C1 segment of cervical spinal cord (tissue), 14 donors: ENCODE results near the gene DSG4.

Source experiments
- DNase-seq, 14 donors: peaks; one replicate each; lab custom pipeline; 2025; lab: John Stamatoyannopoulos, UW

Gene DSG4

GRCh38 chr18:31446854-31447253 is 70.3 kb downstream of the DSG4 start:
- no peak for DNase-seq

- DNase-seq: no peak
Observed at GRCh38 chr18:31447530-31448191, 71.1 kb downstream of the DSG4 start, which contains the start of gene DSG3. DSG3 (plus strand) TSS chr18:31447741; CDS start chr18:31447878, 137 bp downstream.

- DNase-seq: no peak
Observed at GRCh38 chr18:31450409-31450808, 73.8 kb downstream of the DSG4 start.

- DNase-seq: no peak
Observed at GRCh38 chr18:31451625-31452024, 75.0 kb downstream of the DSG4 start.

- no peak for DNase-seq
Observed at GRCh38 chr18:31454066-31454708, 77.6 kb downstream of the DSG4 start.
